Activated T-helper 2 cell treated with anti-CD3 and anti-CD28 coated beads, Interferon-gamma antibody, Interleukin-2, Interleukin-4, amounts not matched to agents 10 μg/mL and 5 μg/mL and 100 μg/mL, durations not matched to agents 14 hours and 24 hours and 36 hours (primary cell): Measurements from ENCODE around the gene KLHL40. TPM values are rescaled to one million over a fixed set of nuclear protein-coding genes. Genes with fewer than 3 reads are reported as not detected.
"Not testable (repeated sequence)": the region's sequence is repeated elsewhere in the genome, so short reads cannot be mapped to it uniquely, and the experiment has no call there.

Source experiments
- DNase-seq: peaks from one replicate; pipeline ENCODE4 v3.0.0; 2021; ENCODE audit warnings: low spot score
- H3K27ac Mint-ChIP-seq: one replicate; pipeline ENCODE4 v1.8.0; 2021; ENCODE audit warnings: mixed read lengths
- H3K27me3 Mint-ChIP-seq: one replicate; pipeline ENCODE4 v1.8.0; 2021; ENCODE audit warnings: low read depth, mixed read lengths
- H3K36me3 Mint-ChIP-seq: one replicate; pipeline ENCODE4 v1.8.0; 2021; ENCODE audit warnings: low read depth, mixed read lengths
- H3K4me1 Mint-ChIP-seq: one replicate; pipeline ENCODE4 v1.8.0; 2021; ENCODE audit warnings: low read depth, mixed read lengths
- H3K4me3 Mint-ChIP-seq: one replicate; pipeline ENCODE4 v1.8.0; 2021; ENCODE audit warnings: low read depth, mild to moderate bottlenecking, moderate library complexity, mixed read lengths
- H3K9me3 Mint-ChIP-seq: one replicate; pipeline ENCODE4 v1.8.0; 2021; ENCODE audit warnings: mixed read lengths
- intact Hi-C: fragments of 100-400 bp; cut with micrococcal nuclease; formaldehyde crosslinking; loops from one replicate; pipeline ENCODE4 v1.15.1; 2023
- total RNA-seq: library from RNA; stranded (reverse); gene quantifications from 2 replicates; pipeline ENCODE4 v1.2.3, GENCODE V29; 2022

Gene KLHL40
- total RNA-seq, 1 donor from 2014 or later, result not detected

GRCh38 chr3:42722442-42722841, 37.1 kb downstream of the KLHL40 start:
- H3K4me3 Mint-ChIP-seq, intact Hi-C loops, H3K36me3 Mint-ChIP-seq, H3K27me3 Mint-ChIP-seq, DNase-seq, H3K27ac Mint-ChIP-seq, H3K4me1 Mint-ChIP-seq, H3K9me3 Mint-ChIP-seq: not testable (repeated sequence)

GRCh38 chr3:42723219-42723618, 37.9 kb downstream of the KLHL40 start:
- Mint-ChIP-seq H3K4me1 (no peaks in the 10 kb centered on the region), H3K27ac (no peak overlapping the region), H3K9me3 (no peaks in the 10 kb centered on the region), H3K4me3 (no peak overlapping the region), H3K27me3 (peaks cover 14% of the 10 kb centered on the region), H3K36me3 (no peaks in the 10 kb centered on the region)
- no peak for DNase-seq
- intact Hi-C loops, result no loop called here

GRCh38 chr3:42725454-42725853, 40.1 kb downstream of the KLHL40 start:
- Mint-ChIP-seq H3K4me3 (no peak overlapping the region), H3K27ac (no peak overlapping the region), H3K9me3 (no peaks in the 10 kb centered on the region), H3K4me1 (no peaks in the 10 kb centered on the region), H3K27me3 (peaks cover 15% of the 10 kb centered on the region), H3K36me3 (no peaks in the 10 kb centered on the region)
- intact Hi-C loops, result no loop called here
- DNase-seq, result no peak

- H3K27me3 Mint-ChIP-seq, result peaks cover 15% of the 10 kb centered on the region
- H3K9me3 Mint-ChIP-seq, result no peaks in the 10 kb centered on the region
- DNase-seq, result no peak
- H3K4me3 Mint-ChIP-seq, result no peak overlapping the region
- no peaks in the 10 kb centered on the region for H3K4me1 Mint-ChIP-seq
- H3K27ac Mint-ChIP-seq, result no peak overlapping the region
- no peaks in the 10 kb centered on the region for H3K36me3 Mint-ChIP-seq
- intact Hi-C loops, result no loop called here
Observed at GRCh38 chr3:42728056-42728455, 42.7 kb downstream of the KLHL40 start.

- Mint-ChIP-seq H3K9me3 (no peaks in the 10 kb centered on the region), H3K4me3 (no peak overlapping the region), H3K4me1 (no peaks in the 10 kb centered on the region), H3K27me3 (peaks cover 15% of the 10 kb centered on the region), H3K27ac (no peak overlapping the region), H3K36me3 (no peaks in the 10 kb centered on the region)
- intact Hi-C loops, result no loop called here
- no peak for DNase-seq
Observed at GRCh38 chr3:42728668-42729364, 43.5 kb downstream of the KLHL40 start.

- Mint-ChIP-seq H3K27ac (no peak overlapping the region), H3K9me3 (no peaks in the 10 kb centered on the region), H3K27me3 (peaks cover 11% of the 10 kb centered on the region), H3K36me3 (no peaks in the 10 kb centered on the region), H3K4me3 (no peak overlapping the region), H3K4me1 (no peaks in the 10 kb centered on the region)
- DNase-seq, result no peak
- intact Hi-C loops, result no loop called here
Observed at GRCh38 chr3:42729404-42730145, 44.2 kb downstream of the KLHL40 start.

GRCh38 chr3:42730294-42730693, 45.0 kb downstream of the KLHL40 start:
- H3K4me1 Mint-ChIP-seq, result no peaks in the 10 kb centered on the region
- no peak for DNase-seq
- intact Hi-C loops, result no loop called here
- no peaks in the 10 kb centered on the region for H3K9me3 Mint-ChIP-seq
- H3K27me3 Mint-ChIP-seq, result peaks cover 11% of the 10 kb centered on the region
- no peaks in the 10 kb centered on the region for H3K36me3 Mint-ChIP-seq
- H3K27ac Mint-ChIP-seq, result no peak overlapping the region
- no peak overlapping the region for H3K4me3 Mint-ChIP-seq

GRCh38 chr3:42730706-42731420, 45.5 kb downstream of the KLHL40 start:
- DNase-seq, result no peak
- Mint-ChIP-seq H3K27me3 (peaks cover 6% of the 10 kb centered on the region), H3K4me1 (no peaks in the 10 kb centered on the region), H3K9me3 (no peaks in the 10 kb centered on the region), H3K27ac (no peak overlapping the region), H3K36me3 (no peaks in the 10 kb centered on the region), H3K4me3 (no peak overlapping the region)
- intact Hi-C loops, result no loop called here

GRCh38 chr3:42731476-42732195, 46.3 kb downstream of the KLHL40 start:
- DNase-seq, result no peak
- Mint-ChIP-seq H3K27me3 (peaks cover 6% of the 10 kb centered on the region), H3K4me1 (no peaks in the 10 kb centered on the region), H3K36me3 (no peaks in the 10 kb centered on the region), H3K4me3 (no peak overlapping the region), H3K27ac (no peak overlapping the region), H3K9me3 (no peaks in the 10 kb centered on the region)
- intact Hi-C loops, result no loop called here

GRCh38 chr3:42732196-42732828, 47.0 kb downstream of the KLHL40 start:
- DNase-seq, result no peak
- Mint-ChIP-seq H3K27me3 (peaks cover 6% of the 10 kb centered on the region), H3K4me3 (no peak overlapping the region), H3K36me3 (no peaks in the 10 kb centered on the region), H3K4me1 (no peaks in the 10 kb centered on the region), H3K9me3 (no peaks in the 10 kb centered on the region), H3K27ac (no peak overlapping the region)
- intact Hi-C loops, result no loop called here

GRCh38 chr3:42732829-42733459, 47.6 kb downstream of the KLHL40 start:
- no peak overlapping the region for H3K4me3 Mint-ChIP-seq
- intact Hi-C loops, result no loop called here
- no peak overlapping the region for H3K27ac Mint-ChIP-seq

More at GRCh38 chr3:42732829-42733459, 47.6 kb downstream of the KLHL40 start:
- no peaks in the 10 kb centered on the region for H3K36me3 Mint-ChIP-seq
- no peak for DNase-seq
- H3K27me3 Mint-ChIP-seq, result peaks cover 3% of the 10 kb centered on the region
- no peaks in the 10 kb centered on the region for H3K4me1 Mint-ChIP-seq
- no peaks in the 10 kb centered on the region for H3K9me3 Mint-ChIP-seq
